Uterus (tissue), 2 donors: Measurements from ENCODE around the gene MED31.

Source experiments
- CTCF ChIP-seq, 4 experiments: fragments of 200-600 bp in 2 of 4; fragments of 450-650 bp in 2 of 4; sonication (generic) in 2 of 4; IDR thresholded peaks; one replicate each; pipeline ENCODE4 v1.5.1; 2016 to 2019; ENCODE audit warnings: antibody characterized with exemption in 4 of 4, mild to moderate bottlenecking in 2 of 4, moderate library complexity in 1 of 4
- POLR2A ChIP-seq, 2 donors: fragments of 450-650 bp; IDR thresholded peaks; one replicate each; pipeline ENCODE4 v1.6.1; 2016; ENCODE audit warnings: antibody characterized with exemption in 2 of 2, mild to moderate bottlenecking in 1 of 2, moderate library complexity in 1 of 2

- TF ChIP-seq CTCF (IDR thresholded peaks at IDR 0.05) (no peak), POLR2A (IDR thresholded peaks at IDR 0.05) (no peak)
Measured at GRCh38 chr17:6661464-6661848, 10.1 kb upstream of the MED31 start.
